Measurements from ENCODE around the gene COL4A2.

DNA sequence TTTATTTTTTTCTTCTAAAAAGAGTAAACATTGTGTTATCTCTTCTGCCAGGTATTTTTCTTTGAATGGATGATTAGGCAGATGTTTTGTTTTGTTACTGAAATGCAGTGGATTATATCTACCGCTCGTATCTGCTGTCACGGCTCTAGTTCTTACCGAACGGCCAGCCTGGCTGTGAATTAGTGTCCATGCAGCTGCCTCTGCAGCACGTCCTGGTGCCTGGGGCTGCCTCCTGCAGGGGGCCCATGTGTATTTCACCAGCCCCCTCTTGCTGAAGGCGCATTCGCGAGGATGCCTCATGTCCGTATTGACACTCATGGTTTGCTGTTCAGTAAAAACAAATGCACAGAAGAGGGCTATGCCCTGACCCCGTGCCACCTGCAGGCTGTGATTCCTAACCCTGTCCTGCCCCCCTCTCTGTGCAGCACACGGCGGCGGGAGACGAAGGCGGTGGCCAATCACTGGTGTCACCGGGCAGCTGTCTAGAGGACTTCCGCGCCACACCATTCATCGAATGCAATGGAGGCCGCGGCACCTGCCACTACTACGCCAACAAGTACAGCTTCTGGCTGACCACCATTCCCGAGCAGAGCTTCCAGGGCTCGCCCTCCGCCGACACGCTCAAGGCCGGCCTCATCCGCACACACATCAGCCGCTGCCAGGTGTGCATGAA lies 204.6 kb downstream of the COL4A2 start:
- TF ChIP-seq EZH2 (IDR thresholded peaks at IDR 0.05; ENCODE audit: insufficient read depth, poor library complexity, severe bottlenecking): no peak
- TF ChIP-seq EZH2phosphoT487 (IDR thresholded peaks at IDR 0.05; ENCODE audit: insufficient read depth, low read depth): no peak
